ENCODE measurements around the gene LRCH1. TPM values are rescaled to one million over a fixed set of nuclear protein-coding genes. Genes with fewer than 3 reads are reported as not detected.

The LRCH1 gene
- total RNA-seq, 1 experiment from 2014 or later, result 27.0 TPM

- intact Hi-C loops (cut with micrococcal nuclease; ENCODE audit: unreplicated experiment), result loop anchor here (1.0 to 5.0 kb wide), 6 partner anchors 7 to 133 kb away; no protein-coding TSS in a partner anchor
- no TSS peak for BruUV-seq (replicated peaks)
- H3K27me3 ChIP-seq (replicated peaks; ENCODE audit: control insufficient read depth, insufficient read depth, low read length), result no peaks in the 10 kb centered on the region
- no peak for TF ChIP-seq CTCF (IDR thresholded peaks at IDR 0.05; ENCODE audit: insufficient read depth in 1 of 2, low read depth in 1 of 2, low read length in 1 of 2, severe bottlenecking in 1 of 2, unreplicated experiment in 1 of 2)
- no peak for DNase-seq
- H3K27me3 Mint-ChIP-seq (ENCODE audit: insufficient read depth, unreplicated experiment), result no peaks in the 10 kb centered on the region
- ChIA-PET POLR2A (no interaction called here), CTCF (interaction anchor here (1.0 to 1.1 kb wide), 2 partner anchors 24 to 193 kb away, joined by 4 read pairs; no protein-coding TSS in a partner anchor)
- H3K4me1 Mint-ChIP-seq (ENCODE audit: low read depth, unreplicated experiment), result peaks cover 32% of the 10 kb centered on the region
- H3K9me3 Mint-ChIP-seq (ENCODE audit: unreplicated experiment), result no peaks in the 10 kb centered on the region
- peak overlapping the region; percentile 91 for H3K27ac Mint-ChIP-seq (ENCODE audit: unreplicated experiment)
- H3K4me1 ChIP-seq, result peaks cover 72% of the 10 kb centered on the region
- H3K4me3 ChIP-seq (ENCODE audit: low read depth, low read length), result peak overlapping the region; percentile 2; the same call in 1 of the 2 replicates
- peaks cover 21% of the 10 kb centered on the region for H3K36me3 Mint-ChIP-seq (ENCODE audit: insufficient read depth, unreplicated experiment)
- H3K9me3 ChIP-seq, result no peaks in the 10 kb centered on the region
- no peaks in the 10 kb centered on the region for H3K36me3 ChIP-seq (ENCODE audit: control insufficient read depth, insufficient read depth, low read length)
- H3K4me3 Mint-ChIP-seq (ENCODE audit: unreplicated experiment), result peak overlapping the region; percentile 71
Measured at GRCh38 chr13:46683676-46684260, 130.8 kb downstream of the LRCH1 start.

- Histone ChIP-seq H3K27me3 (replicated peaks; ENCODE audit: control insufficient read depth, insufficient read depth, low read length) (no peaks in the 10 kb centered on the region), H3K36me3 (ENCODE audit: control insufficient read depth, insufficient read depth, low read length) (no peaks in the 10 kb centered on the region), H3K4me1 (peaks cover 73% of the 10 kb centered on the region), H3K4me3 (ENCODE audit: low read depth, low read length) (peak overlapping the region; percentile 2; the same call in 1 of the 2 replicates), H3K9me3 (no peaks in the 10 kb centered on the region)
- DNase-seq, result peak; percentile 80 to 91
- TF ChIP-seq CTCF (IDR thresholded peaks at IDR 0.05; ENCODE audit: insufficient read depth in 1 of 2, low read depth in 1 of 2, low read length in 1 of 2, severe bottlenecking in 1 of 2, unreplicated experiment in 1 of 2), result peak in 1 of 2 experiments; percentile 34
- peaks cover 32% of the 10 kb centered on the region for H3K4me1 Mint-ChIP-seq (ENCODE audit: low read depth, unreplicated experiment)
- H3K36me3 Mint-ChIP-seq (ENCODE audit: insufficient read depth, unreplicated experiment), result peaks cover 21% of the 10 kb centered on the region
- POLR2A ChIA-PET, result interaction anchor here (0.6 to 0.9 kb wide), 3 partner anchors 18 to 81 kb away, joined by 3 to 14 read pairs (median 4); no protein-coding TSS in a partner anchor
- H3K9me3 Mint-ChIP-seq (ENCODE audit: unreplicated experiment), result no peaks in the 10 kb centered on the region
- no peaks in the 10 kb centered on the region for H3K27me3 Mint-ChIP-seq (ENCODE audit: insufficient read depth, unreplicated experiment)
- intact Hi-C loops (cut with micrococcal nuclease; ENCODE audit: unreplicated experiment), result loop anchor here (1.0 to 5.0 kb wide), 6 partner anchors 8 to 134 kb away; no protein-coding TSS in a partner anchor
- no TSS peak for BruUV-seq (replicated peaks)
- peak overlapping the region; percentile 91 for H3K27ac Mint-ChIP-seq (ENCODE audit: unreplicated experiment)
- H3K4me3 Mint-ChIP-seq (ENCODE audit: unreplicated experiment), result peak overlapping the region; percentile 71
- CTCF ChIA-PET, result interaction anchor here (0.8 to 1.1 kb wide), 5 partner anchors 24 to 363 kb away, joined by 3 to 4 read pairs (median 4); no protein-coding TSS in a partner anchor
Measured at GRCh38 chr13:46684287-46685001, 131.5 kb downstream of the LRCH1 start.

- CTCF ChIA-PET, result interaction anchor here (0.8 to 1.1 kb wide), 5 partner anchors 25 to 364 kb away, joined by 3 to 4 read pairs (median 4); no protein-coding TSS in a partner anchor
Measured at GRCh38 chr13:46685006-46685730, 132.2 kb downstream of the LRCH1 start.

More at GRCh38 chr13:46685006-46685730, 132.2 kb downstream of the LRCH1 start:
- BruUV-seq (replicated peaks), result TSS peak; percentile 45
- Histone ChIP-seq H3K4me3 (ENCODE audit: low read depth, low read length) (no peak overlapping the region), H3K27me3 (replicated peaks; ENCODE audit: control insufficient read depth, insufficient read depth, low read length) (no peaks in the 10 kb centered on the region), H3K4me1 (peaks cover 72% of the 10 kb centered on the region), H3K9me3 (no peaks in the 10 kb centered on the region), H3K36me3 (ENCODE audit: control insufficient read depth, insufficient read depth, low read length) (no peaks in the 10 kb centered on the region)
- POLR2A ChIA-PET, result interaction anchor here (0.6 to 0.9 kb wide), 3 partner anchors 19 to 82 kb away, joined by 3 to 14 read pairs (median 4); no protein-coding TSS in a partner anchor
- H3K27ac Mint-ChIP-seq (ENCODE audit: unreplicated experiment), result peak overlapping the region; percentile 92
- peak overlapping the region; percentile 71 for H3K4me3 Mint-ChIP-seq (ENCODE audit: unreplicated experiment)
- DNase-seq, result no peak
- H3K4me1 Mint-ChIP-seq (ENCODE audit: low read depth, unreplicated experiment), result peaks cover 32% of the 10 kb centered on the region
- TF ChIP-seq CTCF (IDR thresholded peaks at IDR 0.05; ENCODE audit: insufficient read depth in 1 of 2, low read depth in 1 of 2, low read length in 1 of 2, severe bottlenecking in 1 of 2, unreplicated experiment in 1 of 2), result no peak
- no peaks in the 10 kb centered on the region for H3K9me3 Mint-ChIP-seq (ENCODE audit: unreplicated experiment)
- no peaks in the 10 kb centered on the region for H3K27me3 Mint-ChIP-seq (ENCODE audit: insufficient read depth, unreplicated experiment)
- intact Hi-C loops (cut with micrococcal nuclease; ENCODE audit: unreplicated experiment), result loop anchor here (2.0 kb wide), 1 partner anchor 134 kb away; no protein-coding TSS in a partner anchor
- H3K36me3 Mint-ChIP-seq (ENCODE audit: insufficient read depth, unreplicated experiment), result peaks cover 21% of the 10 kb centered on the region

Data from Caco-2 (cell line).